ENCODE measurements around the gene TEN1. TPM values are rescaled to one million over a fixed set of nuclear protein-coding genes. Genes with fewer than 3 reads are reported as not detected.

The TEN1 gene
- total RNA-seq, 1 experiment from 2014 or later, result 19.3 TPM

GRCh38 chr17:75932852-75933251 lies 46.2 kb upstream of the TEN1 start:
- no peaks in the 10 kb centered on the region for H3K4me1 Mint-ChIP-seq
- TF ChIP-seq CTCF (conservative IDR thresholded peaks at IDR 0.05), result no peak
- no peak overlapping the region for H4K5ac ChIP-seq (ENCODE audit: insufficient read length, low read depth, low read length)
- peaks cover 3 to 22% (median 6%) of the 10 kb centered on the region in 3 experiments; a peak in 3 of 7 replicates for H3K36me3 Mint-ChIP-seq (ENCODE audit: insufficient read depth in 1 of 3, low read depth in 3 of 3)
- no peak overlapping the region for H2BK5ac ChIP-seq (ENCODE audit: insufficient read length, low read length)
- no peaks in the 10 kb centered on the region for H3K79me2 ChIP-seq (ENCODE audit: insufficient read depth, low read length)
- no peak overlapping the region for H3K27ac ChIP-seq (ENCODE audit: insufficient read length, low read depth, low read length)
- H3K14ac ChIP-seq (ENCODE audit: insufficient read depth, low read length), result no peak overlapping the region
- H3K27me3 Mint-ChIP-seq (ENCODE audit: low read depth), result no peaks in the 10 kb centered on the region
- no peak overlapping the region for H4K8ac ChIP-seq (replicated peaks; ENCODE audit: insufficient read length, low read depth, low read length)
- H2AK5ac ChIP-seq (ENCODE audit: insufficient read length, low read length), result no peak overlapping the region
- no peak overlapping the region for H2BK120ac ChIP-seq (ENCODE audit: low read depth, low read length, poor library complexity, severe bottlenecking)
- H2BK12ac ChIP-seq (ENCODE audit: insufficient read length, low read depth, low read length), result no peak overlapping the region
- DNase-seq, result no peak
- H3K23ac ChIP-seq (ENCODE audit: insufficient read length, low read depth, low read length), result no peak overlapping the region
- no peak overlapping the region for H2AFZ ChIP-seq (ENCODE audit: low read length)
- H3K18ac ChIP-seq (ENCODE audit: insufficient read length, low read depth, low read length), result no peak overlapping the region
- H3K4me2 ChIP-seq (ENCODE audit: insufficient read depth, insufficient read length, low read length), result no peak overlapping the region
- H3K9ac ChIP-seq (ENCODE audit: extremely low read depth, insufficient read length, low read length), result no peak overlapping the region
- no peaks in the 10 kb centered on the region for H3K23me2 ChIP-seq (ENCODE audit: insufficient read length, low read depth, low read length, poor library complexity, severe bottlenecking)
- H3T11ph ChIP-seq (ENCODE audit: low read length), result no peak overlapping the region
- no peak overlapping the region for H3K56ac ChIP-seq (ENCODE audit: insufficient read length, low read depth, low read length)
- no peaks in the 10 kb centered on the region for H3K4me1 ChIP-seq (ENCODE audit: insufficient read depth, low read length)
- no peaks in the 10 kb centered on the region for H3K9me3 ChIP-seq (ENCODE audit: control insufficient read depth, low read depth, low read length)
- no peaks in the 10 kb centered on the region for H3K9me3 Mint-ChIP-seq
- no peaks in the 10 kb centered on the region for H4K20me1 ChIP-seq (ENCODE audit: control insufficient read depth, insufficient read depth, insufficient read length)
- no peak overlapping the region for H4K91ac ChIP-seq (ENCODE audit: insufficient read length, low read depth, low read length)
- WGBS (ENCODE audit: extremely low coverage, insufficient read length, low lambda C conversion rate), result no CpG with 5 or more reads among the region's 5 CpGs
- H3K27me3 ChIP-seq (ENCODE audit: insufficient read depth, low read length), result no peaks in the 10 kb centered on the region
- H3K79me1 ChIP-seq (ENCODE audit: insufficient read depth, low read depth, low read length, poor library complexity, severe bottlenecking), result no peaks in the 10 kb centered on the region
- H2BK15ac ChIP-seq (ENCODE audit: low read depth, low read length), result no peak overlapping the region
- no peak overlapping the region for H3K4me3 Mint-ChIP-seq
- H2BK20ac ChIP-seq (ENCODE audit: low read depth, low read length, poor library complexity, severe bottlenecking), result no peak overlapping the region
- no peak overlapping the region; a peak in 1 of 7 replicates for H3K27ac Mint-ChIP-seq
- no peak overlapping the region for H3K4ac ChIP-seq (ENCODE audit: low read depth, low read length)

Data from H9 (cell line).